ENCODE measurements around the gene SOWAHA. TPM values are rescaled to one million over a fixed set of nuclear protein-coding genes. Genes with fewer than 3 reads are reported as not detected.

The SOWAHA gene
- total RNA-seq = not detected in 2 replicates

GRCh38 chr5:132812781-132813598, at the start of gene SOWAHA:
Gene SOWAHA (plus strand): TSS chr5:132813302. CDS start chr5:132813622, 320 bp downstream.

GRCh38 chr5:132777209-132778069, 35.7 kb upstream of the SOWAHA start, which contains the start of gene SEPTIN8:
Gene SEPTIN8 (minus strand): TSS chr5:132777239. CDS start chr5:132777137, 102 bp downstream.

GRCh38 chr5:132830436-132831094, 17.5 kb downstream of the SOWAHA start, which contains the start of gene SHROOM1:
Gene SHROOM1 (minus strand): TSS chr5:132830647. CDS start chr5:132826140, 4,507 bp downstream.

Other genes with a start within 250 kb of the SOWAHA start
- not detected in 2 replicates for gene IL13, start 155.1 kb upstream of the SOWAHA start, total RNA-seq
- gene IL4, start 139.3 kb upstream of the SOWAHA start, total RNA-seq = not detected in 2 replicates
- 11.4 and 14.7 TPM in 2 replicates for gene KIF3A, start 75.8 kb upstream of the SOWAHA start, total RNA-seq
- gene CCNI2, start 65.9 kb upstream of the SOWAHA start, total RNA-seq = not detected in 2 replicates
- 44.5 and 68.4 TPM in 2 replicates for gene SEPTIN8, start 36.1 kb upstream of the SOWAHA start, total RNA-seq
- gene SHROOM1, start 17.3 kb downstream of the SOWAHA start, total RNA-seq = 5.2 and 7.3 TPM in 2 replicates
- under 0.01 TPM in 1 of 2 replicates, not detected in the other for gene GDF9, start 53.2 kb downstream of the SOWAHA start, total RNA-seq
- 89.7 and 151 TPM in 2 replicates for gene UQCRQ, start 53.3 kb downstream of the SOWAHA start, total RNA-seq
- gene LEAP2, start 60.4 kb downstream of the SOWAHA start, total RNA-seq = not detected in 2 replicates
- gene AFF4, start 150.3 kb downstream of the SOWAHA start, total RNA-seq = 27.0 and 29.3 TPM in 2 replicates
- 15.6 and 33.0 TPM in 2 replicates for gene ZCCHC10, start 213.2 kb downstream of the SOWAHA start, total RNA-seq
- gene HSPA4, start 238.7 kb downstream of the SOWAHA start, total RNA-seq = 151 and 169 TPM in 2 replicates

All from epithelial cell of umbilical artery (primary cell).